Neutrophil (primary cell): ENCODE measurements around the gene SEMA4G.
A peak's percentile ranks its signal among the peaks of the same experiment; 100 is the strongest.

Experiments
- H3K27ac ChIP-seq: fragments of 200-600 bp; sonication (generic); 2 replicates; pipeline ENCODE4 v1.5.1; 2016; ENCODE audit warnings: mild to moderate bottlenecking, moderate library complexity
- H3K27me3 ChIP-seq: fragments of 200-600 bp; sonication (generic); 2 replicates; pipeline ENCODE4 v1.6.0; 2016; ENCODE audit warnings: mild to moderate bottlenecking
- H3K36me3 ChIP-seq: fragments of 200-600 bp; sonication (generic); 2 replicates; pipeline ENCODE4 v1.5.1; 2017
- H3K4me1 ChIP-seq, 2 experiments: fragments of 200-600 bp in 1 of 2; sonication (generic) in 1 of 2; 1 replicate in 1 of 2; 2 replicates in 1 of 2; pipeline versions ENCODE4 v1.5.1 to v1.6.1; 2013 to 2016; ENCODE audit warnings: low read depth in 1 of 2, low read length in 1 of 2, mild to moderate bottlenecking in 1 of 2, moderate library complexity in 1 of 2; ENCODE audit not compliant: control insufficient read depth in 1 of 2, insufficient read depth in 1 of 2
- H3K4me3 ChIP-seq, 2 experiments: fragments of 200-600 bp in 1 of 2; sonication (generic) in 1 of 2; 1 replicate in 1 of 2; 2 replicates in 1 of 2; pipeline ENCODE4 v1.5.1; 2013 to 2016; ENCODE audit warnings: low read depth in 1 of 2, low read length in 1 of 2, mild to moderate bottlenecking in 1 of 2, moderate library complexity in 1 of 2
- H3K9me3 ChIP-seq: fragments of 200-600 bp; sonication (generic); 2 replicates; pipeline ENCODE4 v1.5.1; 2016
- CTCF ChIP-seq: fragments of 200-600 bp; sonication (generic); IDR thresholded peaks from 2 replicates; pipeline ENCODE4 v1.5.1; 2016; ENCODE audit warnings: antibody characterized with exemption

SEMA4G gene

GRCh38 chr10:100985336-100985735 lies 16.0 kb downstream of the SEMA4G start:
- no peaks in the 10 kb centered on the region for H3K27me3 ChIP-seq
- no peak for TF ChIP-seq CTCF
- H3K4me1 ChIP-seq: peaks cover 15 to 17% of the 10 kb centered on the region in 2 experiments
- no peak overlapping the region for H3K27ac ChIP-seq
- no peak overlapping the region for H3K4me3 ChIP-seq
- no peaks in the 10 kb centered on the region for H3K9me3 ChIP-seq
- H3K36me3 ChIP-seq: peaks cover 14% of the 10 kb centered on the region

- Histone ChIP-seq H3K36me3 (peaks cover 1% of the 10 kb centered on the region), H3K27me3 (no peaks in the 10 kb centered on the region), H3K4me3 (peak overlapping the region; percentile 97), H3K9me3 (no peaks in the 10 kb centered on the region), H3K4me1 (peaks cover 15 to 17% of the 10 kb centered on the region in 2 experiments), H3K27ac (no peak overlapping the region)
- no peak for TF ChIP-seq CTCF
Measured at GRCh38 chr10:100986623-100986951, 17.3 kb downstream of the SEMA4G start.

- Histone ChIP-seq H3K36me3 (no peaks in the 10 kb centered on the region), H3K4me1 (peaks cover 15 to 17% of the 10 kb centered on the region in 2 experiments), H3K27ac (peak within 1 kb of the TSS; percentile 68), H3K4me3 (peak within 1 kb of the TSS; percentile 97), H3K9me3 (no peaks in the 10 kb centered on the region), H3K27me3 (no peaks in the 10 kb centered on the region)
- TF ChIP-seq CTCF: peak; percentile 31
Measured at GRCh38 chr10:100986952-100987684, 17.8 kb downstream of the SEMA4G start, which contains the start of the genes MRPL43 and TWNK. MRPL43 (minus strand) TSS chr10:100987497; CDS start chr10:100987443, 54 bp downstream. TWNK (plus strand) TSS chr10:100987543; CDS start chr10:100988211, 668 bp downstream.

- Histone ChIP-seq H3K4me1 (peaks cover 15 to 17% of the 10 kb centered on the region in 2 experiments), H3K27ac (no peak overlapping the region), H3K4me3 (peak overlapping the region; percentile 97), H3K27me3 (no peaks in the 10 kb centered on the region), H3K36me3 (no peaks in the 10 kb centered on the region), H3K9me3 (no peaks in the 10 kb centered on the region)
- TF ChIP-seq CTCF: no peak
Measured at GRCh38 chr10:100987685-100988049, 18.4 kb downstream of the SEMA4G start.

GRCh38 chr10:100988166-100988565 lies 18.9 kb downstream of the SEMA4G start:
- Histone ChIP-seq H3K4me3 (peak overlapping the region in 1 of 2 experiments; percentile 97), H3K4me1 (peaks cover 15 to 17% of the 10 kb centered on the region in 2 experiments), H3K9me3 (no peaks in the 10 kb centered on the region), H3K27ac (no peak overlapping the region), H3K36me3 (no peaks in the 10 kb centered on the region), H3K27me3 (no peaks in the 10 kb centered on the region)
- TF ChIP-seq CTCF: no peak
